ENCODE results near the gene C2orf68. TPM values are rescaled to one million over a fixed set of nuclear protein-coding genes. Genes with fewer than 3 reads are reported as not detected.
"Not testable (repeated sequence)": the region's sequence is repeated elsewhere in the genome, so short reads cannot be mapped to it uniquely, and the experiment has no call there.

C2orf68 gene
- total RNA-seq, 8 experiments from 2014 or later: 20.1 to 44.2 (median 27.8) TPM

- Histone ChIP-seq H3K27ac (no peak overlapping the region), H3K4me1 (replicated peaks in 1 of 2) (peaks cover 9 to 13% of the 10 kb centered on the region in 2 donors), H3K4me3 (no peak overlapping the region)
- peak in 2 of 8 experiments; percentile 3 to 7 for ATAC-seq (replicated peaks in 6 of 8)
- in situ Hi-C loops (cut with MboI; ENCODE audit: low pct_unique_long_range_greater_than_20kb in 2 of 9, low sequenced_read_pairs in 9 of 9, unreplicated experiment in 9 of 9): no loop called here
- 0 to 100% (median 98%) methylated on average over 1 to 5 of the region's 6 CpGs; no CpG with 5 or more reads in 2 of the 10 experiments for WGBS, 10 experiments
Observed at GRCh38 chr2:85619617-85620016, 7.8 kb upstream of the C2orf68 start.

- in situ Hi-C loops (cut with MboI; ENCODE audit: low pct_unique_long_range_greater_than_20kb in 2 of 9, low sequenced_read_pairs in 9 of 9, unreplicated experiment in 9 of 9); H3K4me3 ChIP-seq; H3K27ac ChIP-seq; ATAC-seq (replicated peaks in 6 of 8): not testable (repeated sequence)
- WGBS, 10 experiments: 87 to 100% (median 98%) methylated on average over 1 to 4 of the region's 5 CpGs
- H3K4me1 ChIP-seq (replicated peaks in 1 of 2): peaks cover 9 to 14% of the 10 kb centered on the region in 2 donors
Observed at GRCh38 chr2:85617723-85618122, 5.9 kb upstream of the C2orf68 start.

GRCh38 chr2:85615413-85615728 lies 3.5 kb upstream of the C2orf68 start:
- in situ Hi-C loops (cut with MboI; ENCODE audit: low pct_unique_long_range_greater_than_20kb in 2 of 9, low sequenced_read_pairs in 9 of 9, unreplicated experiment in 9 of 9): no loop called here
- 88 to 100% (median 100%) methylated on average over 1 to 5 of the region's 17 CpGs; no CpG with 5 or more reads in 5 of the 10 experiments for WGBS, 10 experiments
- no peak for ATAC-seq (replicated peaks in 6 of 8)
- H3K27ac ChIP-seq: peak overlapping the region in 1 of 2 donors; percentile 80
- peak overlapping the region in 4 of 5 donors; percentile 75 to 100 (median 92) for H3K4me3 ChIP-seq
- H3K4me1 ChIP-seq (replicated peaks in 1 of 2): peaks cover 15 to 23% of the 10 kb centered on the region in 2 donors

GRCh38 chr2:85614757-85615156 lies 2.9 kb upstream of the C2orf68 start:
- H3K27ac ChIP-seq; in situ Hi-C loops (cut with MboI; ENCODE audit: low pct_unique_long_range_greater_than_20kb in 2 of 9, low sequenced_read_pairs in 9 of 9, unreplicated experiment in 9 of 9); ATAC-seq (replicated peaks in 6 of 8); H3K4me3 ChIP-seq: not testable (repeated sequence)
- 90 to 100% (median 97%) methylated on average over 2 to 5 of the region's 7 CpGs; no CpG with 5 or more reads in 6 of the 10 experiments for WGBS, 10 experiments
- peaks cover 15 to 24% of the 10 kb centered on the region in 2 donors for H3K4me1 ChIP-seq (replicated peaks in 1 of 2)

GRCh38 chr2:85613717-85614515 lies 2.0 kb upstream of the C2orf68 start:
- Histone ChIP-seq H3K27ac (no peak overlapping the region), H3K4me1 (replicated peaks in 1 of 2) (peaks cover 15 to 24% of the 10 kb centered on the region in 2 donors), H3K4me3 (no peak overlapping the region)
- in situ Hi-C loops (cut with MboI; ENCODE audit: low pct_unique_long_range_greater_than_20kb in 2 of 9, low sequenced_read_pairs in 9 of 9, unreplicated experiment in 9 of 9): no loop called here
- 80 to 100% (median 98%) methylated on average over 1 to 9 of the region's 10 CpGs; no CpG with 5 or more reads in 2 of the 10 experiments for WGBS, 10 experiments
- no peak for ATAC-seq (replicated peaks in 6 of 8)

- peak in 3 of 8 experiments; percentile 4 to 9 (median 5) for ATAC-seq (replicated peaks in 6 of 8)
- H3K4me3 ChIP-seq: peak overlapping the region; percentile 82 to 98 (median 84)
- H3K4me1 ChIP-seq (replicated peaks in 1 of 2): peaks cover 6 to 23% of the 10 kb centered on the region in 2 donors
- in situ Hi-C loops (cut with MboI; ENCODE audit: low pct_unique_long_range_greater_than_20kb in 2 of 9, low sequenced_read_pairs in 9 of 9, unreplicated experiment in 9 of 9): no loop called here
- 0 to 33% (median 10%) methylated on average over 1 to 23 of the region's 24 CpGs; no CpG with 5 or more reads in 2 of the 10 experiments for WGBS, 10 experiments
- peak overlapping the region; percentile 67 to 87 for H3K27ac ChIP-seq
Observed at GRCh38 chr2:85611217-85611704, 605 bp downstream of the C2orf68 start.

GRCh38 chr2:85607268-85608215 lies 4.3 kb downstream of the C2orf68 start:
- in situ Hi-C loops (cut with MboI; ENCODE audit: low pct_unique_long_range_greater_than_20kb in 2 of 9, low sequenced_read_pairs in 9 of 9, unreplicated experiment in 9 of 9): no loop called here
- 52 to 100% (median 94%) methylated on average over 1 to 6 of the region's 9 CpGs; no CpG with 5 or more reads in 1 of the 10 experiments for WGBS, 10 experiments
- peaks cover 17 to 31% of the 10 kb centered on the region in 2 donors for H3K4me1 ChIP-seq (replicated peaks in 1 of 2)
- H3K4me3 ChIP-seq: no peak overlapping the region
- no peak overlapping the region for H3K27ac ChIP-seq
- no peak for ATAC-seq (replicated peaks in 6 of 8)

GRCh38 chr2:85606116-85606455 lies 5.8 kb downstream of the C2orf68 start:
- Histone ChIP-seq H3K27ac (peak overlapping the region in 1 of 2 donors; percentile 21), H3K4me1 (replicated peaks in 1 of 2) (peaks cover 21 to 32% of the 10 kb centered on the region in 2 donors), H3K4me3 (no peak overlapping the region)
- ATAC-seq (replicated peaks in 6 of 8): peak in 1 of 8 experiments; percentile 7
- in situ Hi-C loops (cut with MboI; ENCODE audit: low pct_unique_long_range_greater_than_20kb in 2 of 9, low sequenced_read_pairs in 9 of 9, unreplicated experiment in 9 of 9): no loop called here
- 67 to 97% (median 87%) methylated on average over 1 to 7 of the region's 7 CpGs; no CpG with 5 or more reads in 1 of the 10 experiments for WGBS, 10 experiments

GRCh38 chr2:85605406-85606115 lies 6.3 kb downstream of the C2orf68 start:
- 4 to 67% (median 46%) methylated on average over 1 to 4 of the region's 4 CpGs; no CpG with 5 or more reads in 2 of the 10 experiments for WGBS, 10 experiments
- no peak overlapping the region for H3K27ac ChIP-seq
- peak in 3 of 8 experiments; percentile 6 to 45 (median 28) for ATAC-seq (replicated peaks in 6 of 8)
- no peak overlapping the region for H3K4me3 ChIP-seq
- in situ Hi-C loops (cut with MboI; ENCODE audit: low pct_unique_long_range_greater_than_20kb in 2 of 9, low sequenced_read_pairs in 9 of 9, unreplicated experiment in 9 of 9): no loop called here
- H3K4me1 ChIP-seq (replicated peaks in 1 of 2): peaks cover 17 to 29% of the 10 kb centered on the region in 2 donors

GRCh38 chr2:85604568-85605339 lies 7.1 kb downstream of the C2orf68 start:
- no peak overlapping the region for H3K4me3 ChIP-seq
- no peak overlapping the region for H3K27ac ChIP-seq
- ATAC-seq (replicated peaks in 6 of 8): no peak
- H3K4me1 ChIP-seq (replicated peaks in 1 of 2): peaks cover 15 to 27% of the 10 kb centered on the region in 2 donors
- WGBS, 10 experiments: 17 to 100% (median 77%) methylated on average over 1 to 4 of the region's 6 CpGs
- in situ Hi-C loops (cut with MboI; ENCODE audit: low pct_unique_long_range_greater_than_20kb in 2 of 9, low sequenced_read_pairs in 9 of 9, unreplicated experiment in 9 of 9): no loop called here

GRCh38 chr2:85604133-85604444 lies 7.8 kb downstream of the C2orf68 start:
- ATAC-seq (replicated peaks in 6 of 8); H3K27ac ChIP-seq; in situ Hi-C loops (cut with MboI; ENCODE audit: low pct_unique_long_range_greater_than_20kb in 2 of 9, low sequenced_read_pairs in 9 of 9, unreplicated experiment in 9 of 9): not testable (repeated sequence)
- H3K4me3 ChIP-seq: peak overlapping the region in 1 of 5 donors; percentile 69
- peaks cover 15 to 27% of the 10 kb centered on the region in 2 donors for H3K4me1 ChIP-seq (replicated peaks in 1 of 2)
- WGBS, 10 experiments: 79 to 100% (median 98%) methylated on average over 1 to 3 of the region's 3 CpGs; no CpG with 5 or more reads in 2 of the 10 experiments
